Measurements from ENCODE around the gene PCNX2. TPM values are rescaled to one million over a fixed set of nuclear protein-coding genes. Genes with fewer than 3 reads are reported as not detected.

Gene PCNX2, protein sequence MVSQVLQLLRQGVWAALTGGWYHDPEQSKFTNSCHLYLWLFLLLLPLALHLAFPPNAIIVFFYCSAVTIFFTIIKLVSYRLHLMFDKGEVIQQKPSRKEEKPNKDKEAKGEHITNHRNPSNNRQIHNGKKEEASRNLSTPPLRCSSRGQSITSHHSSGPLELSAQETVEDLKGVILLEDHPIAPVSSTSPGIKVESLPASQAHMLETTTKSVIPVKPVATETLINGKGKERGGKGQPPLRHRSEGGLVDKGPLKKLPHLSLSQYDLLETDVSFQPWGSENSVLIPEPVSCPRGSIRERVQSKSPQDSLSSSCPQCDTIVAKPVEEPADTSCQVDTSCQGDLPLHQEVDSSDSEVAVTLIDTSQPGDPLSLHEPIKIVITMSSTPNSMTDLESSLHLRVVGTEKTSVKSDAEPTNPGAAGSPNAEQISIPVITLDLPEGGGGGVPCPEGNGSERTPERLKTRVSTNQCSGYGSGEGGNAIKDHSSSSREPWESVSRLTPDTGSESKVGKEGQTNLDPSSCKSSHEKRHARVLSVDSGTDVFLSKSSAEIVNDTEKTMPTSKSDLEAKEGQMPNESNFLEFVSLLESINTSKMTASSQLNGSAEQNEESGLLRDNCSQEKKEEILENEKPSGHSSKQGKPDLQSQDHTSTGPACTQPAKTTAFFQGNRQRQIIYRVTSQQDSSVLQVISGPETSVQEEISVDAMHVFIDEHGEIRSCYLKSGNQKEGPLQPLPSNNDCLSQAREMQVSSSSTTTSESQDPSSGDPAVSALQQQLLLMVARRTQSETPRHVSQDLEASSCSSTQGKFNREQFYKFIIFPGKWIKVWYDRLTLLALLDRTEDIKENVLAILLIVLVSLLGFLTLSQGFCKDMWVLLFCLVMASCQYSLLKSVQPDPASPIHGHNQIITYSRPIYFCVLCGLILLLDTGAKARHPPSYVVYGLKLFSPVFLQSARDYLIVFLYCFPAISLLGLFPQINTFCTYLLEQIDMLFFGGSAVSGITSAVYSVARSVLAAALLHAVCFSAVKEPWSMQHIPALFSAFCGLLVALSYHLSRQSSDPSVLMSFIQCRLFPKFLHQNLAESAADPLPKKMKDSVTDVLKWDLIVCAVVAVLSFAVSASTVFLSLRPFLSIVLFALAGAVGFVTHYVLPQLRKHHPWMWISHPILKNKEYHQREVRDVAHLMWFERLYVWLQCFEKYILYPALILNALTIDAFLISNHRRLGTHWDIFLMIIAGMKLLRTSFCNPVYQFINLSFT (N-terminal part only)
- total RNA-seq, result 10 to 100 TPM; 24.1 to 72.1 TPM

GRCh38 chr1:233295237-233295974, at the start of gene PCNX2:
Gene PCNX2, minus strand, starts transcription at chr1:233295725. Its CDS starts 247 bp downstream, at chr1:233295478.
- H3K27ac ChIP-seq, result peak within 1 kb of the TSS in 3 of 4 donors; percentile 18 to 70 (median 62)
- peak; percentile 55 to 74 (median 66) for DNase-seq
- TF ChIP-seq POLR2A (IDR thresholded peaks at IDR 0.05) (peak in 2 of 3 donors; percentile 21 to 52), CTCF (IDR thresholded peaks at IDR 0.05) (no peak)
- no peaks in the 10 kb centered on the region for H3K36me3 ChIP-seq (replicated peaks in 1 of 2; ENCODE audit: insufficient read depth in 1 of 2, low read depth in 2 of 2)
- peak; percentile 89 for ATAC-seq
- intact Hi-C loops (cut with DNase I), result no loop called here
- WGBS, 2 donors, result 0 to 1% methylated on average over 14 to 49 of the region's 54 CpGs
- H3K27me3 ChIP-seq, result no peaks in the 10 kb centered on the region
- peak within 1 kb of the TSS; percentile 31 to 60 for H3K4me3 ChIP-seq
- H3K4me1 ChIP-seq, result peaks cover 14% of the 10 kb centered on the region
- no peaks in the 10 kb centered on the region for H3K9me3 ChIP-seq

DNA sequence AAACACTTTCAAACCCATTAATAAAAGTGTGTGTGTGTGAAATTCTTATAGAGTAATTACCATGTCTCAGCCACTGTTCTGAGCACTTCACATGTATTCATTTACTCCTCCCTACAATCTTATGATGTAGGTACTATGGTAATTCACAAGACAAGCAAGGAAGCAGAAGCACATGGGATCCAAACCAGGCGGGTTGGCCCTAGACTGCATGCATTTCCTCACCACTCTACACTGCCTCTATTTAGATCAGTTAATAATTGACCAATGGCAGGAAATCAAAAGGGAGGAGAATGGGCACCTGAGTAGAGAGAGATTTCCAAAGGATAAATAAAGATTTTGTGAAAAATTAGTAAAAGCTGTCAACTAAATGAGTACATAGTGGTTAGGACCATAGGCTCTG, 47.7 kb upstream of the PCNX2 start:
- H3K4me1 ChIP-seq, result peaks cover 72% of the 10 kb centered on the region
- no peaks in the 10 kb centered on the region for H3K36me3 ChIP-seq (replicated peaks in 1 of 2; ENCODE audit: insufficient read depth in 1 of 2, low read depth in 2 of 2)
- H3K27ac ChIP-seq, result peak overlapping the region; percentile 18 to 81 (median 72)
- ATAC-seq, result peak; percentile 89
- TF ChIP-seq POLR2A (IDR thresholded peaks at IDR 0.05) (peak in 1 of 3 donors; percentile 35), CTCF (IDR thresholded peaks at IDR 0.05) (no peak)
- no peaks in the 10 kb centered on the region for H3K27me3 ChIP-seq
- WGBS, 2 donors, result 14 to 16% methylated on average over 1 of the region's 1 CpG
- no peak overlapping the region for H3K4me3 ChIP-seq
- DNase-seq, result peak; percentile 61 to 82 (median 76)
- intact Hi-C loops (cut with DNase I), result no loop called here
- H3K9me3 ChIP-seq, result no peaks in the 10 kb centered on the region

DNA sequence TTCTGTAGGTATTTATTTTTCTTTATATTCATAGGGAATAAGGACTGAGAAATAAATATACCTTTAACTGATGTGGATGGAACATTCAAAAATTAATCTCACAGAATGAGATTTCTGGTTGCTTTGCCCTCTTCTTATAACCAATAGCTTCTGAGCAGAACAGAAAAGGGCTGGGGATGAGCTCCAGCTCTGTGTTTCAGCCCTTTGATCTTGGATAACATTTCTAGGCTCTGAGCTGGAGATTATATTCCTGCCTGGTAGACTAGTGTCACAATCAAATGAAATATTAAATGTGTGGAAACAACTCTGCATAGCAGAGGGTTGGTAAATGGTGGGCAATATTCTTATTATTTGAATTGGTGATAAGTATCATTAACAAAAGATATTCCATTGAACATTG, 46.6 kb upstream of the PCNX2 start:
- intact Hi-C loops (cut with DNase I), result no loop called here
- TF ChIP-seq CTCF (IDR thresholded peaks at IDR 0.05), result no peak
- Histone ChIP-seq H3K4me3 (no peak overlapping the region), H3K4me1 (peaks cover 76% of the 10 kb centered on the region), H3K9me3 (no peaks in the 10 kb centered on the region), H3K27me3 (no peaks in the 10 kb centered on the region), H3K27ac (peak overlapping the region; percentile 60 to 81 (median 72)), H3K36me3 (replicated peaks in 1 of 2; ENCODE audit: insufficient read depth in 1 of 2, low read depth in 2 of 2) (no peaks in the 10 kb centered on the region)
- no peak for DNase-seq
- no peak for ATAC-seq

DNA sequence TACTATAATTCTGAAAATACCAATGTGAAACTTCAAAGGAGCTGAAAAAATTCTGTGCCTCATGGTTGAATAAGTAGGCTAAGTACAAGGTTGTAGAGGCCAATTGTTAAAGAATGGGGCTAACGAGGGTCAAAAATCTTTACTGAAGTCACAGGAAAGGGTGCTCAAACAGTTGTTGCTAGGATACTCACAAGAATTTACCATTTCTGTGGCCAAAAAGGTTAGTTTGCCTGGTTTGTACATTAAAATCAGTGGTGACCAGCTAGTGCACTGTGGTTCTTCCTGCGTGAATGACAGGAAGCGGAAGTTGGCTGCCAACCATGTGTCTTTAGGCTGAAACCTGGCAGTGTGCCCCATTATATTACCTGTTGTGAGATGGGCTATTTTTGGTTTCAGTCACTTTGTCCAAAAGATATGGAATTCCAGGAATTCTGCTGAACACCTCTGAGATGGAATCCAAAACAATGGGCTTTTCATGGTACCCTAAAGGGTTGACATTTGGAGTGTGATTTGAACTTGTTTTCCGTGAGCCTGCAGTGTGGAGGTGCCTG, 45.5 kb upstream of the PCNX2 start:
- Histone ChIP-seq H3K4me1 (peaks cover 76% of the 10 kb centered on the region), H3K9me3 (no peaks in the 10 kb centered on the region), H3K27me3 (no peaks in the 10 kb centered on the region), H3K36me3 (replicated peaks in 1 of 2; ENCODE audit: insufficient read depth in 1 of 2, low read depth in 2 of 2) (no peaks in the 10 kb centered on the region), H3K27ac (peak overlapping the region; percentile 60 to 81 (median 72)), H3K4me3 (no peak overlapping the region)
- TF ChIP-seq CTCF (IDR thresholded peaks at IDR 0.05) (no peak), POLR2A (IDR thresholded peaks at IDR 0.05) (peak in 2 of 3 donors; percentile 13 to 39)
- ATAC-seq (peak; percentile 74), DNase-seq (peak; percentile 60 to 82 (median 72))
- intact Hi-C loops (cut with DNase I), result no loop called here
- WGBS, 2 donors, result 27 to 28% methylated on average over 4 of the region's 4 CpGs

Data from body of pancreas (tissue), 4 donors.